H1 (cell line): ENCODE measurements around the gene SHLD1. TPM values are rescaled to one million over a fixed set of nuclear protein-coding genes. Genes with fewer than 3 reads are reported as not detected.

ENCODE experiments used
- CTCF ChIA-PET: fragments of 300-600 bp; sonication (Branson Sonifier 250); formaldehyde crosslinking; loops from one replicate; lab custom pipeline; 2021; ENCODE audit not compliant: partially characterized antibody; lab: Charles Lee
- POLR2A ChIA-PET: fragments of 300-600 bp; sonication (Branson Sonifier 250); formaldehyde crosslinking; loops from one replicate; lab custom pipeline; 2021; ENCODE audit warnings: inconsistent platforms; ENCODE audit not compliant: partially characterized antibody; lab: Charles Lee
- DNase-seq, 2 experiments: peaks; one replicate each; pipeline versions ENCODE4 v3.0.0 to v3.0.0-alpha.2; 2010 to 2022; ENCODE audit warnings: low spot score in 2 of 2, low read depth in 1 of 2, mixed read lengths in 1 of 2
- FAIRE-seq: peaks from 2 replicates; lab custom pipeline; 2011; peaks lifted over from hg19 to GRCh38; lab: Jason Lieb, UNC
- H2AFZ ChIP-seq: 2 replicates; pipeline ENCODE4 v1.8.1; 2012; ENCODE audit warnings: low read length, inconsistent platforms
- H2AK5ac ChIP-seq: 2 replicates; pipeline ENCODE4 v1.6.1; 2013; ENCODE audit warnings: low read depth, low read length
- H2BK120ac ChIP-seq: replicated peaks from 2 replicates; pipeline ENCODE3; 2013; ENCODE audit warnings: low read depth, low read length, inconsistent platforms
- H2BK12ac ChIP-seq: 2 replicates; pipeline ENCODE4 v1.6.1; 2013; ENCODE audit warnings: low read depth, low read length
- H2BK15ac ChIP-seq: 2 replicates; pipeline ENCODE4 v1.6.1; 2013; ENCODE audit warnings: low read length
- H2BK20ac ChIP-seq: 2 replicates; pipeline ENCODE4 v1.6.1; 2013; ENCODE audit warnings: low read length
- H2BK5ac ChIP-seq: 2 replicates; pipeline ENCODE4 v1.6.1; 2013; ENCODE audit warnings: low read depth, low read length
- H3K14ac ChIP-seq: 2 replicates; pipeline ENCODE4 v1.6.1; 2013; ENCODE audit warnings: inconsistent platforms; ENCODE audit not compliant: insufficient read length
- H3K18ac ChIP-seq: 2 replicates; pipeline ENCODE4 v1.6.1; 2013; ENCODE audit warnings: low read length; ENCODE audit errors: extremely low read depth
- H3K23ac ChIP-seq: 2 replicates; pipeline ENCODE4 v1.6.1; 2013; ENCODE audit warnings: inconsistent platforms; ENCODE audit not compliant: insufficient read length
- H3K23me2 ChIP-seq: 2 replicates; pipeline ENCODE4 v1.6.1; 2013; ENCODE audit warnings: low read depth, low read length
- H3K27ac ChIP-seq: 2 replicates; pipeline ENCODE4 v1.6.1; 2011; ENCODE audit warnings: low read depth, low read length, inconsistent platforms
- H3K27me3 ChIP-seq, 4 experiments: replicated peaks in 1 of 4; 1 replicate in 1 of 4; 2 replicates in 3 of 4; pipeline versions ENCODE4 v1.6.1 to v1.8.1; 2011 to 2013; ENCODE audit warnings: low read length in 3 of 4, mild to moderate bottlenecking in 3 of 4, inconsistent platforms in 2 of 4, mixed read lengths in 2 of 4, moderate library complexity in 1 of 4; ENCODE audit not compliant: control insufficient read depth in 3 of 4, insufficient read depth in 3 of 4; ENCODE audit errors: extremely low read depth in 1 of 4
- H3K36me3 ChIP-seq, 4 experiments: 2 replicates each; pipeline versions ENCODE4 v1.6.1 to v1.8.1; 2011 to 2013; ENCODE audit warnings: mild to moderate bottlenecking in 4 of 4, low read length in 3 of 4, moderate library complexity in 2 of 4, control low read depth in 1 of 4, inconsistent platforms in 1 of 4; ENCODE audit not compliant: insufficient read depth in 4 of 4, control insufficient read depth in 2 of 4
- H3K4ac ChIP-seq: replicated peaks from 2 replicates; pipeline ENCODE3; 2013; ENCODE audit warnings: low read length, low read depth, mixed read lengths, inconsistent platforms; ENCODE audit not compliant: insufficient read length
- H3K4me1 ChIP-seq, 4 experiments: replicated peaks in 1 of 4; 1 replicate in 1 of 4; 2 replicates in 3 of 4; pipeline versions ENCODE4 v1.6.1 to v1.8.1; 2011 to 2013; ENCODE audit warnings: low read length in 3 of 4, inconsistent platforms in 2 of 4, mixed read lengths in 1 of 4; ENCODE audit not compliant: insufficient read depth in 4 of 4, control insufficient read depth in 3 of 4
- H3K4me2 ChIP-seq, 2 experiments: 2 replicates each; pipeline versions ENCODE4 v1.6.1 to v1.8.1; 2011 to 2013; ENCODE audit warnings: low read depth in 2 of 2, low read length in 2 of 2, control low read depth in 1 of 2, inconsistent platforms in 1 of 2, mild to moderate bottlenecking in 1 of 2; ENCODE audit not compliant: insufficient read depth in 1 of 2
- H3K4me3 ChIP-seq, 4 experiments: fragments of 200-600, 300-600 bp in 1 of 4; sonication (generic), shearing (Covaris generic), sonication (Bioruptor Twin) in 1 of 4; 2 replicates each; pipeline versions ENCODE4 v1.5.1 to v1.8.1; 2011 to 2016; ENCODE audit warnings: low read length in 4 of 4, low read depth in 3 of 4, control low read depth in 2 of 4, inconsistent platforms in 2 of 4, mild to moderate bottlenecking in 2 of 4, mixed read lengths in 1 of 4, moderate library complexity in 1 of 4; ENCODE audit not compliant: insufficient read depth in 2 of 4; ENCODE audit errors: extremely low read depth in 1 of 4
- H3K56ac ChIP-seq: replicated peaks from 2 replicates; pipeline ENCODE3; 2013; ENCODE audit warnings: low read depth, mild to moderate bottlenecking, mixed read lengths, low read length, inconsistent platforms; ENCODE audit not compliant: insufficient read length
- H3K79me1 ChIP-seq: 2 replicates; pipeline ENCODE4 v1.6.1; 2013; ENCODE audit warnings: low read depth, low read length, control low read depth
- H3K79me2 ChIP-seq, 2 experiments: 2 replicates each; pipeline versions ENCODE4 v1.6.1 to v1.8.1; 2012 to 2013; ENCODE audit warnings: low read length in 2 of 2, mild to moderate bottlenecking in 2 of 2, inconsistent platforms in 1 of 2; ENCODE audit not compliant: insufficient read depth in 2 of 2, control insufficient read depth in 1 of 2
- H3K9ac ChIP-seq, 4 experiments: replicated peaks in 1 of 4; 1 replicate in 1 of 4; 2 replicates in 3 of 4; pipeline versions ENCODE4 v1.6.1 to v1.8.1; 2011 to 2013; ENCODE audit warnings: low read depth in 3 of 4, low read length in 3 of 4, control low read depth in 2 of 4, mild to moderate bottlenecking in 2 of 4, moderate library complexity in 2 of 4, inconsistent platforms in 1 of 4; ENCODE audit errors: extremely low read depth in 1 of 4
- H3K9me3 ChIP-seq, 2 experiments: 2 replicates each; pipeline versions ENCODE4 v1.6.1 to v1.8.1; 2012 to 2013; ENCODE audit warnings: mild to moderate bottlenecking in 2 of 2, moderate library complexity in 2 of 2, control low read depth in 1 of 2, inconsistent platforms in 1 of 2, low read depth in 1 of 2, low read length in 1 of 2, mixed read lengths in 1 of 2; ENCODE audit not compliant: insufficient read depth in 2 of 2
- H4K20me1 ChIP-seq, 2 experiments: replicated peaks in 1 of 2; 2 replicates each; pipeline versions ENCODE3 to v1.8.1; 2011 to 2013; ENCODE audit warnings: inconsistent platforms in 2 of 2, low read length in 2 of 2, mild to moderate bottlenecking in 1 of 2; ENCODE audit not compliant: insufficient read depth in 2 of 2, control insufficient read depth in 1 of 2
- H4K5ac ChIP-seq: 2 replicates; pipeline ENCODE4 v1.6.1; 2013; ENCODE audit warnings: low read length, low read depth, mixed read lengths, inconsistent platforms; ENCODE audit not compliant: insufficient read length
- H4K8ac ChIP-seq: 2 replicates; pipeline ENCODE4 v1.8.0; 2013; ENCODE audit warnings: mild to moderate bottlenecking, moderate library complexity, low read length, inconsistent platforms; ENCODE audit not compliant: insufficient read depth; ENCODE audit errors: extremely low read depth
- H4K91ac ChIP-seq: replicated peaks from 2 replicates; pipeline ENCODE3; 2013; ENCODE audit warnings: low read length, mixed read lengths, inconsistent platforms; ENCODE audit not compliant: insufficient read length
- ASH2L ChIP-seq: fragments of 200-600, 300-600 bp; sonication (generic); IDR thresholded peaks from one replicate; pipeline ENCODE4 v1.7.1; 2017; ENCODE audit warnings: low read length
- CHD2 ChIP-seq: IDR thresholded peaks from 2 replicates; pipeline ENCODE4 v1.6.1; 2012; ENCODE audit warnings: low read length, improper control_type of control experiment
- EP300 ChIP-seq, 2 experiments: IDR thresholded peaks; 1 replicate in 1 of 2; 2 replicates in 1 of 2; pipeline ENCODE4 v1.6.1; 2011 to 2012; ENCODE audit warnings: low read depth in 2 of 2, low read length in 2 of 2, mild to moderate bottlenecking in 2 of 2, borderline replicate concordance in 1 of 2, inconsistent platforms in 1 of 2, moderate library complexity in 1 of 2
- GTF2F1 ChIP-seq: IDR thresholded peaks from 2 replicates; pipeline ENCODE4 v1.6.1; 2012; ENCODE audit warnings: low read depth, low read length, improper control_type of control experiment, borderline replicate concordance
- TAF7 ChIP-seq: optimal IDR thresholded peaks from 2 replicates; pipeline ENCODE3; 2011; ENCODE audit warnings: low read depth, mild to moderate bottlenecking, inconsistent platforms, low read length, moderate library complexity, borderline replicate concordance
- TEAD4 ChIP-seq: IDR thresholded peaks from 2 replicates; pipeline ENCODE4 v1.6.1; 2012; ENCODE audit warnings: low read depth, low read length, inconsistent platforms, mixed read lengths
- WGBS, 2 experiments: shearing (Covaris generic) in 1 of 2; methylation state at CpG; one replicate each; pipeline versions ENCODE4 v1.1.6 to v1.1.7; 2013 to 2015; ENCODE audit warnings: low lambda C conversion rate in 2 of 2, mixed read lengths in 2 of 2, inconsistent platforms in 1 of 2, low coverage in 1 of 2, missing lambda C conversion rate in 1 of 2; ENCODE audit not compliant: insufficient replicate concordance in 2 of 2, insufficient coverage in 1 of 2, insufficient read length in 1 of 2; ENCODE audit errors: extremely low coverage in 1 of 2, missing lambda C conversion rate in 1 of 2; 5-methylcytosine and 5-hydroxymethylcytosine counted together
- polyA plus RNA-seq, 7 experiments: library from polyadenylated mRNA; depleted of rRNA in 3 of 7; stranded (reverse) in 5 of 7; unstranded in 2 of 7; fragments of >200 nt in 5 of 7; fragments of 200-250 nt in 2 of 7; gene quantifications; 1 replicate in 5 of 7; 2 replicates in 1 of 7; 4 replicates in 1 of 7; pipeline versions ENCODE4 v1.2.1 to v1.2.3, GENCODE V29; 2011 to 2013; ENCODE audit warnings: missing spikeins in 2 of 7, mixed read lengths in 2 of 7
- total RNA-seq: library from RNA; stranded (reverse); fragmentation: NEBNext Ultra II Directional; extraction: Animal tissue kit (Norgen Biotek cat#: 25700); gene quantifications from 2 replicates; pipeline ENCODE4 v1.2.1, GENCODE V29; 2021
- TF ChIP-seq, protein P1 (sequence below): IDR thresholded peaks from 2 replicates; pipeline ENCODE4 v1.6.1; 2011; ENCODE audit warnings: low read depth, mild to moderate bottlenecking, low read length; ENCODE audit not compliant: insufficient read depth
- TF ChIP-seq, protein P2 (sequence below): IDR thresholded peaks from 2 replicates; pipeline ENCODE4 v1.6.1; 2012; ENCODE audit warnings: inconsistent platforms
- TF ChIP-seq, protein P3 (sequence below): IDR thresholded peaks from 2 replicates; pipeline ENCODE4 v1.6.1; 2012; ENCODE audit warnings: low read length, inconsistent platforms
- TF ChIP-seq, protein P4 (sequence below): IDR thresholded peaks from 2 replicates; pipeline ENCODE4 v1.6.1; 2011; ENCODE audit warnings: low read length, improper control_type of control experiment

The SHLD1 gene
- total and polyA plus RNA-seq, 2 of the 8 experiments (the other 6 are each of a cell fraction or from before 2014, with no cell fraction given), result 4.2 to 6.5 TPM

DNA sequence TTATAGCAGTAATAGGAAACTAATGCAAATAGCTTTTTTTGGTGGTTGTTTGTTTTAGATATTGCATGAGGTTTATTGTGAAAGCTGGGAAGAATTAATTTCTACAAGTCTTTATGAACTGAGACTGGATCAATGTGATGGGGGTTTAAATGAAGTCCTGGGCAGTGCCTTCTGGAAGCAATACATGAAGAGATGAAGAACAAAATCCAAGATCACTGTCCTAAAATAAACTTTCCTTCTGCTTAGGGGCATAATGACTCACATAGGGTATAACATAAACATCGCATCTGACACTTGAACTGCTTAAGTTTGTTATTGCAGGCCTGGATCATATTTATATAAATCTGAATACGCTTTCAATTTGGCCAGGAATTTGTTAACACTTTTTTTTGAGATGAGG lies 20.9 kb upstream of the SHLD1 start:
- POLR2A ChIA-PET, result interaction anchor here (1.0 kb wide), 1 partner anchor 51 kb away, joined by 3 read pairs; no protein-coding TSS in a partner anchor
- Histone ChIP-seq H3K9ac (no peak overlapping the region), H4K91ac (no peak overlapping the region), H3K27ac (no peak overlapping the region), H3K4me2 (no peak overlapping the region), H3K23me2 (no peaks in the 10 kb centered on the region), H3K23ac (no peak overlapping the region), H3K4me1 (no peaks in the 10 kb centered on the region), H4K8ac (no peak overlapping the region), H2AK5ac (no peak overlapping the region), H3K4ac (no peak overlapping the region), H3K79me2 (no peaks in the 10 kb centered on the region), H3K56ac (no peak overlapping the region), H2BK12ac (no peak overlapping the region), H4K5ac (no peak overlapping the region), H3K4me3 (no peak overlapping the region), H2BK120ac (no peak overlapping the region), H3K18ac (no peak overlapping the region), H2BK15ac (no peak overlapping the region), H3K14ac (no peak overlapping the region), H3K9me3 (peaks cover 0 to 3% of the 10 kb centered on the region in 2 experiments; a peak in 1 of 4 replicates), H3K36me3 (no peaks in the 10 kb centered on the region), H3K27me3 (no peaks in the 10 kb centered on the region), H2BK20ac (no peak overlapping the region), H2BK5ac (no peak overlapping the region), H2AFZ (no peak overlapping the region), H4K20me1 (no peaks in the 10 kb centered on the region), H3K79me1 (no peaks in the 10 kb centered on the region)
- FAIRE-seq, result no peak
- CTCF ChIA-PET, result no interaction called here
- DNase-seq, result no peak
- 98% methylated on average over 2 of the region's 2 CpGs; no CpG with 5 or more reads in 1 of the 2 experiments for WGBS, 2 experiments
- TF ChIP-seq CHD2 (no peak), TAF7 (no peak), ASH2L (no peak), TEAD4 (no peak), GTF2F1 (no peak), EP300 (IDR thresholded peaks at IDR 0.05; ENCODE audit: borderline replicate concordance in 1 of 2, low read depth in 2 of 2, low read length in 2 of 2) (no peak)
- TF ChIP-seq, protein P1, sequence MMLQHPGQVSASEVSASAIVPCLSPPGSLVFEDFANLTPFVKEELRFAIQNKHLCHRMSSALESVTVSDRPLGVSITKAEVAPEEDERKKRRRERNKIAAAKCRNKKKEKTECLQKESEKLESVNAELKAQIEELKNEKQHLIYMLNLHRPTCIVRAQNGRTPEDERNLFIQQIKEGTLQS, result no peak
- TF ChIP-seq, protein P2, sequence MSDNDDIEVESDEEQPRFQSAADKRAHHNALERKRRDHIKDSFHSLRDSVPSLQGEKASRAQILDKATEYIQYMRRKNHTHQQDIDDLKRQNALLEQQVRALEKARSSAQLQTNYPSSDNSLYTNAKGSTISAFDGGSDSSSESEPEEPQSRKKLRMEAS, result no peak
- TF ChIP-seq, protein P3, sequence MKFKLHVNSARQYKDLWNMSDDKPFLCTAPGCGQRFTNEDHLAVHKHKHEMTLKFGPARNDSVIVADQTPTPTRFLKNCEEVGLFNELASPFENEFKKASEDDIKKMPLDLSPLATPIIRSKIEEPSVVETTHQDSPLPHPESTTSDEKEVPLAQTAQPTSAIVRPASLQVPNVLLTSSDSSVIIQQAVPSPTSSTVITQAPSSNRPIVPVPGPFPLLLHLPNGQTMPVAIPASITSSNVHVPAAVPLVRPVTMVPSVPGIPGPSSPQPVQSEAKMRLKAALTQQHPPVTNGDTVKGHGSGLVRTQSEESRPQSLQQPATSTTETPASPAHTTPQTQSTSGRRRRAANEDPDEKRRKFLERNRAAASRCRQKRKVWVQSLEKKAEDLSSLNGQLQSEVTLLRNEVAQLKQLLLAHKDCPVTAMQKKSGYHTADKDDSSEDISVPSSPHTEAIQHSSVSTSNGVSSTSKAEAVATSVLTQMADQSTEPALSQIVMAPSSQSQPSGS, result no peak
- TF ChIP-seq, protein P4, sequence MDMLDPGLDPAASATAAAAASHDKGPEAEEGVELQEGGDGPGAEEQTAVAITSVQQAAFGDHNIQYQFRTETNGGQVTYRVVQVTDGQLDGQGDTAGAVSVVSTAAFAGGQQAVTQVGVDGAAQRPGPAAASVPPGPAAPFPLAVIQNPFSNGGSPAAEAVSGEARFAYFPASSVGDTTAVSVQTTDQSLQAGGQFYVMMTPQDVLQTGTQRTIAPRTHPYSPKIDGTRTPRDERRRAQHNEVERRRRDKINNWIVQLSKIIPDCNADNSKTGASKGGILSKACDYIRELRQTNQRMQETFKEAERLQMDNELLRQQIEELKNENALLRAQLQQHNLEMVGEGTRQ, result no peak
